GM21717 (cell line): ENCODE measurements around the gene NBEA.
"Not testable (repeated sequence)": the region's sequence is repeated elsewhere in the genome, so short reads cannot be mapped to it uniquely, and the experiment has no call there.

Experiments used
- ATAC-seq: cut with Tn5 transposase; IDR thresholded peaks from one replicate; pipeline ENCODE4 v1.9.1; 2021; ENCODE audit warnings: mild to moderate bottlenecking, moderate library complexity; ENCODE audit not compliant: unreplicated experiment

The NBEA gene

DNA sequence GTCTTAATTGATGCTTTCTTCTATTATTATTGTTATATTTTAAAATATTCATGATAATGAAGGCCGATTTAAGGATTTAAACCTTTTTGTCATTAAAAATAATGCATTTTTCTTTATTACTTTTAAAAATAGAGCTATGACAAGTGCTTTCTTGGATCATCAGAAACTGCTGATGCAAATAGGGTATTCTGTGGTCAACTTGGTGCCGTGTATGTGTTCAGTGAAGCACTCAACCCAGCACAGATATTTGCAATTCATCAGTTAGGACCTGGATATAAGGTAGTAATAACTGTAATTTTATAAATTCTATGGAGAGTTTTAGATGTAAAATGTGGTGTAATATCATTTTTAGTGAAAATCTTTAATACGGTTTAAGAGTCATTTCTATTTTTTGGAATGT lies 116.5 kb downstream of the NBEA start:
- peak; percentile 99 for ATAC-seq

DNA sequence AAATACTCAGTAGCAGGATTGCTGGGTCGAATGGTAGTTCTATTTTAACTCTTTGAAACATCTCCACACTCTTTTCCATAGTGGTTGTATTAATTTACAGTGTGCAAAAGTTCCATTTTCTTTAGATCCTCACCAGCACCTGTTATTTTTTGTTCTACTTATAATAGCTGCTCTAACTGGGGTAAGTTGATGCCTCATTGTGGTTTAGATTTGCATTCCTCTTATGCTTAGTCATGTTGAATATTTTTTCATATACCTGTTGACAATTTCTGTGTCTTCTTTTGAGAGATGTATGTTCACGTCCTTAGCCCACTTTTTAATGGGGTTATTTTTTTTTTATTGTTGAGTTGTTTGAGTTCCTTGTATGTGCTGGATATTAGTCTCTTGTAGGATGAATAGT lies 144.6 kb downstream of the NBEA start:
- ATAC-seq: no peak

DNA sequence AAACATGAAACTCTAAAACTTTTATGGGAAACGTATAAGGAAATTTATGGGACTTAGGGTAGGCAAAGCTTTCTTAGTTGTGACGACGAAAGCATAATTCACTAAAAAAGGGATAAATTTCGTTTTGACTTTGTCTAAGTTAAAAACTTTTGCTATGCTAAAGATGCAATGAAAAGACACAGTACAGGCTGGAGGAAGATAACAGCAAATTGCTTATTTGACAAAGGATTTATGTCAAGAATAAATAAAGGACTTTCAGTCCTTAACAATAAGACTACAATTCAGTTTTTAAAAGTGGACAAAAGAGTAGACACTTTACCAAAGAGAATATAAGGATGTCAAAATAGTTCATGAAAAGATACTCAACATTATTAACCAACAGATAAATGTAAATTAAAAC lies 150.2 kb downstream of the NBEA start:
- ATAC-seq: no peak

DNA sequence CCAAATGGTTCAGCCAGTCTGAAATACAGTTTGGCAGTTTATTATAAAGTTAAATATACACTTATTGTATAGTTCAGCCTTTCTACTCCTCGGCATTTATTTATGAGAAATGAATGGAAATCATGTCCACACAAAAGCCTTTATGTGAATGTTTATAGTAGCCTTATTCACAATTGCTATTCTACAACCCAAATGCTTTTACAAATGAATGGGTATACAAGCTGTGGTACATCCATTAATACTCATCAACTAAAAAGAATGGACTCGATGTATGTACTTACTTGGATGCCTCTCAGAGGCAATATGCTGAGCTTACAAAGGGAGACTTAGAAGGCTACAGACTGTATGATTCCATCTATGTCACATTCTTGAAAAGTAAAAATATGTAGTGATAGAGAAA lies 150.7 kb downstream of the NBEA start:
- ATAC-seq: no peak

DNA sequence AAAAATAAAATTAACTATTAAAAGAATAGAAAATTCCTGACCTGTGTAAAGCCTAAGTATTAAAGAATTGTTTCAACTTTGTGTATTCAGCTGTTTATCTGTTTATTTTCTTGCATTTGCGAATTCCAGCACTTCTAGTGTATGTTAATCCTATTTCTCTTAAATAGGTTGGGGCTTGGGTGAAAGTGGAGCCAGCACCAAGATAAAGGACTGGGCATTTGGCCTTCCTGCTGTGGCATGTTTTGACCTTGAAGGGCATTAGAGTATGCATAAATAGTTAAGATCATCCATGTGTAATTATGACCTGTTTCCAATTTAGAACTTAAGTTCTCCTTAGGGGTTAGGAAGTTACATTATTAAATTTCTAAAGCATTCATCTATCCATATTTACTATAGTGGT lies 151.3 kb downstream of the NBEA start:
- no peak for ATAC-seq

DNA sequence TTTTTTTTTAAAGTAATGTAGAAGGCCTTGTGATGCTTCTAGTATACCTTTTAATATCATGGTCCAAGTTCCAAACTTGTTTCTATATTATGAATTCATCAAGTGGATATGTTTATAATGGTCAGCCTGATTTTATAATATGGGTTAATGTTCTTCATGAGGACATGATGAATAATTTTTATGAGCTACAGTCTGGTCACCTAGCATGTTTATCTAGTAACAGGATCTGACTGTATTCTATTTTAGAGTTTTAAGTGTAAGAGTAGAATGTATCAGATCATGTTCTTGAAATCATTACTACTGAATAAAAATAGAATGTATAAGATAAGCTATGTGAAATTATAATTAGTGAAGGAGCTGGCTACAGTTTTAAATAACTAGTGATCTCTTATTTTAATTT lies 164.7 kb downstream of the NBEA start:
- not testable (repeated sequence) for ATAC-seq

DNA sequence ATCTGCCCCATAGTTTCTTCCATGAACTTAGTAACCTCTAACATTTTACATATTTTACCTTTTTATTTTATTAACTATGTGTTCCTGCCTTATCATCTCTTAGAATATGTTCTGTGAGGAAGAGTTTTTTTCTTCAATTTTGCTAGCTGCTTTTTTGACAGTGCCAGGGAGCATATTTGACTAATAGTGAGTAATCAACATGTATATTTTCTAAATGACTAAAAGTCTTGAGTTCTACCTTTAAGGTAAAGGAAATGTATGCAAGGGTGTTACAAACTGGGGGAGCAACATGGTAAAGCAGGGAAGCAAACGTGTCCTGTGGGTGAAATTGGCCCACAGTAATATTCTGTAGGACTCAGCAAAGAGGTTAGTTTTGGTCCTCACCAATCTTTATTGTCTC lies 165.5 kb downstream of the NBEA start:
- ATAC-seq: no peak

DNA sequence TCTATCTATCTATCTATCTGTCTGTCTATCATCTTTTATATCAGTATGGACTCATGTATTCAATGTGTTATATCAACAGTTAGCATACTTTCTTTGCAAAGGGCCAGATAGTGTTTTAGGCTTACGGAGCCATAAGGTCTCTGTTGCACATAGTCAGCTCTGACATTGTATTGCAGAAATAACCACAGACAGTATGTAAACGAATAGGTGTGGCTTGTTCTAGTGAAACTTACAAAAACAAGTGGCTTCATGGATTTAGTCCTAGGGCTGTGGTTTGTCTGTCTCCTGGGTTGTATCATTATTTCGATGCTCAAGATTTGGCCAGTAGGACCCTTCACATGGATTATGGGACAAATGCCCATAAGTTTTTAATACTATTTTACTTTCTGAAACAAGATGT lies 171.5 kb downstream of the NBEA start:
- ATAC-seq: not testable (repeated sequence)

DNA sequence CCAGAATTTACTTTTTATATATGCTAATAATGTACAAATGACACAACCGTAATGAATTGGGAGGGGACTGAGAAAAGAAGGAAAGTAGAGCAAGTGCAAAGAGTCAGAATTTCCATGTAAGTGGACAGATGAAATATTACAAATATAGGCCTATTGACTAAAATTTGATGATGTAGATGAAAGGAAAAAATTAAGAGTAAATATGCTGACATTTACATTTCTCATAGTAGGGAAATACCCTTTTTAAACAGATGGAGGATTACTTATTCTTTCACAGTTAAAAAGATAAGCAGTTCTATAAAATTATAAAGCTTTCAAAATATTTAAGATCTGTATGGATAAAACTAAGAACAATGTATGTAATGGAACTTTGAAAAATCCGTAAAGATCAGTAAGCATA lies 185.4 kb downstream of the NBEA start:
- no peak for ATAC-seq

DNA sequence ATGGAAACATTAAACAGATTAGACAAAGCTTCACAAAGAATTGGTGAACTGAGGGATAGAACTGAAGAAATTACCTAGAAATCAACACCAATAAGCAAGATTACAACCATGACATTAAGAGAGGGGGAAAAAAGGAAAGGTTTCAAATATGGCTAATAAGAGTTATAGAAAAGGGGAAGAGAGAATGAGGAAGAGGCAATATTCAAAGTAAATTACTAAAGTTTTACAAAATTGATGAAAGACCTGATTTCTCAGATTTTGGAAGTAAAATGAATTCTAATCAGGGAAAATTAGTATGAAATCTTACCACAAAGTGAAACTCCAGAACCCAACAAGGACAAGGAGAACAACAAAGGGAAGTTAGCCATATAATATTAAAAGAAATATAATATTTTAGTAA lies 187.4 kb downstream of the NBEA start:
- ATAC-seq: no peak

DNA sequence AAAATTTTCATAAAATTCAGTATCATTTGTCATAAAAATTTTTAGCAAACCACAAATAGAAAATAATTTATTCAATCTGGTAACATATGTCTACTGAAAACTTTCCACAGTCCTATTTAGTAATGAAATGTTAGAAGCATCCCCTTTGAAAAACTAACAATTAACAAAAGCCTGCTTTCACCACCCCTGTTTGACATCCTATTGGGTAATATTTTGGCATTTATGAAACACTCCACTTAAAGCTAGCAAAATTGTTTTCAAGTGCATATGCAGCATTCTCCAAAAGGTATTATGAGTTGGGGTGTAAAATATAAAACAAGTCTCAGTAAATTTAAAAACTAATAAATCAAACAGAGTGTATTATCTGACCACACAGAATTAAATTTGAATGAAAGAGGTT lies 189.4 kb downstream of the NBEA start:
- ATAC-seq: no peak

DNA sequence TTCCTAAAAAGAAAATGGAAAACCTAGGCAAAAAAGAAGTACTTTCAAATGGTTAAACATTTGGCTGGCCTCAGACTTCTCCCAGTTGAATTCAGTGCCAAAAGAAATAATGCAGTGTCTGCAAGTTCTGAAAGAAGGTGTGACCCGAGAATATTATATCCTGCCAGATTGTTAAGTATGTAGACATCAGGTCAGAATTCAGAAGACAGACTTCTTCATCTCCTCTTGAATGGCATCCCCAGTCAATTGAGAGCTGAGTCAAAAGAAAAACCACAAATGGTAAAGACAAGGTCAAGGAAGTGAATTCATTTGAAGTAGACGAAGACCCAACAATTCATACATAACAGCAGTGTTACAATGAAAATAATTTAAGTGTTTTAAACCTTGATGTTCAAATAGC lies 194.5 kb downstream of the NBEA start:
- no peak for ATAC-seq

DNA sequence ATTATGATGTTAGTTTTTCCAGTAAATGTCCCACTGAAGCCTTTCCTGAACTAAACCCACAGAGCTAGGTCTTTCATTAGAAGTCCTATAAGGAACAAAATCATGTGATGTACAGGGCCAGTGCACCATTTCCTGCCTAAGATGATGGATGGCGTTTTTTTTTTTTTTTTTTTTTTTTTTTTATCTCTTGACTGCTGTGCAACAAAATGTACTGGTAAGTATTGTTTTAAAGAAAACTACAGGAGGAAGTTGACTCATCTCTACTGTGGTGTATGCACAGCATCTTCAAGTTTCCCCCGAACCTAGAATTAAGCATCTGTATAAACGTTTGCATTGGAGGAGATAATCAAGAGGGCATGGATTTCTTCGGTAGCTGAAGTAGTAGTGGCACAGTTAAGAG lies 197.5 kb downstream of the NBEA start:
- no peak for ATAC-seq

DNA sequence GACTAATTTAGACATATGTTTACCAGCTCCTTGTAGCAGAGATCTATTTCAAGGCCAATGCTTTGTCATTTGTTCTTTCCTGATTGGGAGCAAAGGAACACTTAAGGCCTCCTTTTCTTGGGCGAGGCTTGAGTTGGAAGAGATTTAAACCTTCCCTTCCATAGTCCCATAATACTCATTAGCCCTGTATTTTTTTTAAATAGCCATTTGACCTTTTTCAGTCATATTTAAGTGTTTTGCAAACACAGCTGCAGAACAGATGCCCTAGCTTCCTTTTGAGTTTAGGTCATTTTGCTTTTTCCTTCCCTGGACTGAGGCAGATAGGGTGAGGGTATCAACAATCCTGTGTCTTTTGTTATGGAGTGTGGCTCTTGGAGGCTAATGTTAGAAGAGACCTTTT lies 198.3 kb downstream of the NBEA start:
- ATAC-seq: no peak

DNA sequence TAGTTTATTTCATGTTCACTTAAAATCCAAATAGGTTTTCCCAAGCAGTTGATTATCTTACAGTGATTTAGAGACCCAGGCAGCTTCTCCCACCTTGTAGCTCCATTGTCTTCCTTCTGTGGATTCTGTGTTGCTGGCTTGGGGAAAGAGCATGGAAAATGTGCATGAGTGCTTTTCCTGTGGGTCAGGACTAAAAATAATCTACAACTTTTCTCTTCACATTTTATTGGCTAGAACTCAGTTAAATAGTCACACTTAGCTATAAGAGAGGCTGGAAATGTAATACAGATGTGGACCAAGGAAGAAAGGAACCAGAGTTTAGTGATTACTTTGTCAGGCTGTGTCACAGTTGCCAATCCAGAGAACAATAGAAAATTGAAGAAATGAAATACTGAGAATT lies 198.8 kb downstream of the NBEA start:
- ATAC-seq: no peak

DNA sequence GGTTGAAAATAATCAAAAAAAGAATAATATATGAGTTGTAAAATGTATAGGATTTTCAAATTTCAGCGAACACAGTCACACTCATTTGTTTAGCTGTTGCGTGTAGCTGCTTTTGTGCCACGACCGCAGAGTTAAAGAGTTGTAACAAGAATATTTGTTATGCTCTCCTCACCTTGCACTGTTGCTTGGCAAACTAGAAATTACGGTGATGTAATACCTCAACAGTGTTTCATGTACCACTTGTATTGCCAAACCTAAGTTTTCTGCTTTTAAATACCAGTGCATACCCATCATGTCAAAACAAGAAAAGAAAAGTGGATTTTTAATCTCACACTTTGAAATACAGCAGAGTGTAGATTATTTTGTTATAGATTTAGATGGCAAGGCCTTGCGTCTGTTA lies 201.1 kb downstream of the NBEA start:
- no peak for ATAC-seq

DNA sequence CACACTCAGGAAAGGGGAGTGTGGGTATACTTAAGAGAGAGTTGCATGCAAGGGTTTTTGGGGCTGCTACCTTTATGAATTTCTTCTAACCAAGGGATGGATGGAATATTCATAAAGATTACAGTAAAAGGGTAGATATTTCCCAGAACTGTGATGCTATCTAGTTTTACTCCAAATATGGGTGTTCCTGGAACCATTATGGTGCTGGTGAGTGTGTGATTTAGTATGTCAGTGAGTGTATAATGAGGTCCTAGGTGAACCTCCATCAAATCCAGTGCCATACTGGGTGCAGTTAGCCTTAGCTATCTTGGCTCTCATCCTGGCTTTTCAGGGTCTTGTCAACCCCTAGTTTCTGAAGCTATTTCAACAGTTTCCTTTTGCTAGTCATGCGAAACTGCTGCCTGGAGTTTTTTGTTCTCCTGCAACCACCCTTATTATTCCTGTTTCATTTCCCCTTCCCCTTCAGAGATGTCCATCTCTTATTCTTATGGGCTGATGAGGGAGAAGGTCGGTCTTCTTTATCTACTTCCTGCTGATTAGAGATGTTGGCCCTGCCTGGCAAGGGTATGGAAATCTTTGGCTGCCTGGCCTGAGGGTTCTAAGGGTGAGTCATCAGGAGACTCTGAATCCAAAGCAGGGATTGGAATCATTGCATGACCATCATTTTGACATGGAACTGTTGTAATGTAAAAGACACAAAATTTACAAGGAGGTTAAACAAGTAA lies 202.3 kb downstream of the NBEA start:
- no peak for ATAC-seq

DNA sequence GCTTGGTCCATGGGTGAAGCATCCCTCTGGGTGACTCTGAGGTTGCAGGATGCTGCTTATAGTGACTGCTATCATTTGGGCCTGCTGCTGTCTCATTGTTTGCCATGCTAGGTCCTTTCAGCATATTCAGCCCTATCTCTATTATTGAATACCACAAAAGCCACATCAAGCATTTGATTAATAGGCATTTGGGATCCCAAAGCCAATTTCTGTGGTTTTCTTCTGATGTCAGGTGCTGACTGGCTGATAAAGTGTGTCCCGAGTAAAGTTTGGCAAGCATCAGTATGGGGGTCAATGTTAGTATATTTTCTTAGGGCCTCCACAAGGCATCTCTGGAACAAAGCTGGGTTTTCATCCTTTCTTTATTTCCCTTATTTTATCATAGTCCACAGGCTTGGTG lies 204.6 kb downstream of the NBEA start:
- no peak for ATAC-seq

DNA sequence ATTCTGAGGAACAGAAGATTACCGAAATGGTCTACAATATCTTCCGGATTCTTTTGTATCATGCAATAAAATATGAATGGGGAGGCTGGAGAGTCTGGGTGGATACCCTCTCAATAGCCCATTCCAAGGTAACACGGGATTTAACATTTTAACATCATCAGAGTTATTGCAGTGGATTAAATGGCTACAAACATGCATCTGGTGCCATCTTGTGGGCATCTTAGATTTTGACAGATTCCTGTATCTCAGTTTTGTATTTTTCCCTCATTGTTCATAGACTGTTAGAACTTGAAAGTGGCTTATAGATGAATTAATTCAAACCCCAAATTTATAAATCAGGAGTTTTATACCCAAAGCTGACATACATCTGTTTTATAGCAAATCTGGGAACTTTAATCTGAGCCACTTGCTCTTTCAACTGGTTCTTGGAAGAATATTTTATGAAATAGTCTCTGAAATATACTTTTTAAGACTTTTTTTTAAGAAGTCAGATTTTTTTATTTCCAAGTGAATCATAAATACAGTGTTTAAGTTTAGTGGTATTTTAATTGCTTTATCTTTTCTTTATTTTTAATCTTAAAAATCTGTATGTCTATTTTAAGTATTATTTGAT lies 215.2 kb downstream of the NBEA start:
- ATAC-seq: peak; percentile 61

DNA sequence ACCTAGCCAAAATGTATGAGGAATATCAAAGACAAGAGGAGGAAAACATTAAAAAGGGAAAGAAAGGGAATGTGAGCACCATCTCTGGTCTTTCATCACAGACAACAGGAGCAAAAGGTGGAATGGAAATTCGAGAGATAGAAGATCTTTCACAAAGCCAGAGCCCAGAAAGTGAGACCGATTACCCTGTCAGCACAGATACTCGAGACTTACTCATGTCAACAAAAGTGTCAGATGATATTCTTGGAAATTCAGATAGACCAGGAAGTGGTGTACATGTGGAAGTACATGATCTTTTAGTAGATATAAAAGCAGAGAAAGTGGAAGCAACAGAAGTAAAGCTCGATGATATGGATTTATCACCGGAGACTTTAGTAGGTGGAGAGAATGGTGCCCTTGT lies 217.0 kb downstream of the NBEA start:
- no peak for ATAC-seq

DNA sequence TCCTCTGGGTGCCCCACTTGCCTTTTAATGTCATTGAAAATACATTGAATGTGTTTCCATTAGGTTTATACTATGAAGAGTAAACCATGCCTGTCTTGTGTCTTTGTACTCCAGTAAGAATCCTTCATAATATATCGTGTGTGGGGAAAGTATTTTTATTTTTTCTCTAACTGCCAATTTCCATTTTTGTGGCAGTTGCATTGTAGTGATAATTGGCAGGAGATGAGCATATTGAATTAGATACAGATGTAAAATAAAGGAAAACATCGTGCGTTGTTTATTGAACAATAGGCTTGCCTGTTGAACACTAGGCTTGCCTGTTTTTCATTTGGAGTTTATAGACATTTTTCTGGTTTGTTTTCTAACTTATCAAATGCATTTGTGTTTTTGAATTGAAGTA lies 218.8 kb downstream of the NBEA start:
- no peak for ATAC-seq

DNA sequence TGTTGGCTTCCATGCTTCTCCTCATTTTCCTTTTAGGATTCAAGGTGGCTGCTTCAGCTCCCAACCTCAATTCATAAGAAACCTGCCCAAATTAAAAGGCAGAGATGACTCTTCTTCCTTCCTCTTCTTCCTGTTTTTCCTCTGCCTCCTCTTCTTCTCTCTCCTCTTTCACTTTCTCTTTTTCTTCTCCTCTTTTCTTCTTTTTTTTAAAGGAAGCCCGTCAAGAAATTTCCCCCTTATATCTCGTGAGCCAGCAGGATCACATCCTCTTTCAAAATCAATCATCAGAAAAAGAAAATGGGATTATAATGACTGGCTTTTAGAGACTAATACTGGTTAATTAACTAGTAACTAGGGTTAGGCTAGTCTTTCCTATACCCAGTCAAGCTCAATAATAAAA lies 220.3 kb downstream of the NBEA start:
- no peak for ATAC-seq

DNA sequence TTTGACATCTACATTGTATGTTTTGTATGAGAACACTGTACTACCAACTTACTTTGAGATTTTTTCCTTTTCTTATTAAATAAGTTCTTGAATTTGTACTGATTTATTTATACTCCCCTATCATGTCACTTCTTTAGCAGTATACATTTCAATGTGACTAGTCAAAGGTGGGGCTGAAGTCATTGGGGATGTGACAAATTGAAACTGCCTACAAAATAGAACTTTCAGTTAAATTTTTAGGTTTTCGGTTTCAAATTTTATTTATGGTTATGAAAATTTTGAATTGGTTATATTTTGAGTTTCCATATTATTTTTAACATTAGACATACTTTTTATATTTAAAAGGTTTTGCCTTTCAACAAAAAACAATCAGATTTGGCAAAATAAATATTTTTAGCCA lies 221.6 kb downstream of the NBEA start:
- ATAC-seq: peak; percentile 53
